SK-N-SH (cell line): Measurements from ENCODE around the gene MROH7. TPM values are rescaled to one million over a fixed set of nuclear protein-coding genes. Genes with fewer than 3 reads are reported as not detected.

ENCODE experiments used
- CTCF ChIA-PET: fragments of 300-600, 350-600 bp; formaldehyde crosslinking; extraction: SDS; loops from one replicate; lab custom pipeline; 2021; lab: Yijun Ruan, JAX
- POLR2A ChIA-PET: fragments of 350-600 bp; sonication (Branson Sonifier 250); formaldehyde crosslinking; extraction: SDS; loops from one replicate; lab custom pipeline; 2020; ENCODE audit warnings: antibody characterized with exemption, inconsistent platforms; lab: Yijun Ruan, JAX
- DNase-seq: peaks from one replicate; pipeline ENCODE4 v3.0.0; 2012
- H2AFZ ChIP-seq: fragments of 200-600 bp; sonication (generic); 2 replicates; pipeline ENCODE4 v1.8.1; 2016; ENCODE audit warnings: antibody characterized with exemption, mild to moderate bottlenecking, low read depth
- H3F3A ChIP-seq: fragments of 200-600 bp; sonication (generic); replicated peaks from 2 replicates; pipeline ENCODE3; 2016; ENCODE audit warnings: antibody characterized with exemption, mild to moderate bottlenecking; ENCODE audit not compliant: insufficient read depth
- H3K27ac ChIP-seq, 2 experiments: fragments of 200-500 bp in 1 of 2; fragments of 200-600 bp in 1 of 2; sonication (Bioruptor generic) in 1 of 2; sonication (generic), shearing (Covaris generic) in 1 of 2; 2 replicates each; pipeline versions ENCODE4 v1.5.1 to v1.6.1; 2014 to 2016; ENCODE audit warnings: low read depth in 2 of 2, inconsistent platforms in 1 of 2, low read length in 1 of 2, mild to moderate bottlenecking in 1 of 2, mixed read lengths in 1 of 2
- H3K27me3 ChIP-seq: fragments of 200-600 bp; sonication (generic), shearing (Covaris generic); 2 replicates; pipeline ENCODE4 v1.6.1; 2016; ENCODE audit warnings: mixed run types; ENCODE audit not compliant: insufficient read depth
- H3K36me3 ChIP-seq, 2 experiments: fragments of 200-500 bp in 1 of 2; fragments of 200-600 bp in 1 of 2; sonication (Bioruptor generic) in 1 of 2; sonication (generic) in 1 of 2; replicated peaks in 1 of 2; 2 replicates each; pipeline versions ENCODE3 to v1.5.1; 2014 to 2016; ENCODE audit warnings: low read length in 1 of 2, mild to moderate bottlenecking in 1 of 2; ENCODE audit not compliant: insufficient read depth in 2 of 2, control insufficient read depth in 1 of 2
- H3K4me1 ChIP-seq, 2 experiments: fragments of 200-500 bp in 1 of 2; fragments of 200-600 bp in 1 of 2; sonication (Bioruptor generic) in 1 of 2; sonication (generic), shearing (Covaris generic) in 1 of 2; 2 replicates each; pipeline versions ENCODE4 v1.5.1 to v1.6.1; 2014 to 2016; ENCODE audit warnings: low read depth in 1 of 2, low read length in 1 of 2, mixed run types in 1 of 2; ENCODE audit not compliant: insufficient read depth in 2 of 2, control insufficient read depth in 1 of 2
- H3K4me2 ChIP-seq: fragments of 200-600 bp; sonication (generic), shearing (Covaris generic); 2 replicates; pipeline ENCODE4 v1.6.1; 2017; ENCODE audit warnings: mixed run types
- H3K4me3 ChIP-seq, 2 experiments: fragments of 200-500 bp in 1 of 2; fragments of 200-600 bp in 1 of 2; sonication (Bioruptor generic) in 1 of 2; sonication (generic), shearing (Covaris generic) in 1 of 2; 2 replicates each; pipeline versions ENCODE4 v1.5.1 to v1.8.1; 2014 to 2016; ENCODE audit warnings: low read depth in 2 of 2, inconsistent platforms in 1 of 2, low read length in 1 of 2, mild to moderate bottlenecking in 1 of 2, mixed read lengths in 1 of 2, moderate library complexity in 1 of 2
- H3K79me2 ChIP-seq: fragments of 200-600 bp; sonication (generic); 2 replicates; pipeline ENCODE4 v1.8.1; 2017; ENCODE audit warnings: mild to moderate bottlenecking; ENCODE audit not compliant: insufficient read depth
- H3K9ac ChIP-seq: fragments of 200-600 bp; sonication (generic); 2 replicates; pipeline ENCODE4 v1.6.1; 2017; ENCODE audit warnings: mixed run types
- H3K9me2 ChIP-seq: fragments of 200-600 bp; sonication (generic); 2 replicates; pipeline ENCODE4 v1.6.1; 2017; ENCODE audit warnings: mixed run types
- H3K9me3 ChIP-seq: fragments of 200-600 bp; sonication (generic); 2 replicates; pipeline ENCODE4 v1.6.1; 2017; ENCODE audit warnings: mixed run types, mild to moderate bottlenecking, moderate library complexity
- H4K20me1 ChIP-seq: fragments of 200-600 bp; sonication (generic); 2 replicates; pipeline ENCODE4 v1.6.1; 2017; ENCODE audit warnings: mild to moderate bottlenecking, mixed run types; ENCODE audit not compliant: insufficient read depth
- CHD2 ChIP-seq: fragments of 150-350 bp; IDR thresholded peaks from 2 replicates; pipeline ENCODE4 v1.6.1; 2018; ENCODE audit warnings: low read length; ENCODE audit not compliant: partially characterized antibody
- ELF1 ChIP-seq: IDR thresholded peaks from 2 replicates; pipeline ENCODE4 v1.4.0; 2012
- EZH2phosphoT487 ChIP-seq: fragments of 200-600 bp; sonication (generic); IDR thresholded peaks from 2 replicates; pipeline ENCODE4 v1.6.1; 2017; ENCODE audit warnings: low read depth, mixed run types, mild to moderate bottlenecking, antibody characterized with exemption, moderate library complexity, borderline replicate concordance
- GATA2 ChIP-seq: sonication (generic); formaldehyde crosslinking; IDR thresholded peaks from 2 replicates; pipeline ENCODE4 v1.5.0; 2020; ENCODE audit warnings: mild to moderate bottlenecking, missing genetic modification reagents
- MXI1 ChIP-seq: IDR thresholded peaks from 2 replicates; pipeline ENCODE4 v1.6.1; 2012; ENCODE audit warnings: mild to moderate bottlenecking, low read depth, low read length, improper control_type of control experiment
- NFIC ChIP-seq: IDR thresholded peaks from 2 replicates; pipeline ENCODE4 v1.4.0; 2012; ENCODE audit warnings: borderline replicate concordance
- RXRA ChIP-seq: IDR thresholded peaks from 2 replicates; pipeline ENCODE4 v1.4.0; 2012; ENCODE audit warnings: low read depth, mild to moderate bottlenecking, borderline replicate concordance
- SIN3A ChIP-seq: IDR thresholded peaks from 2 replicates; pipeline ENCODE4 v1.6.1; 2012; ENCODE audit warnings: low read depth, mild to moderate bottlenecking, low read length, moderate library complexity, borderline replicate concordance
- TAF1 ChIP-seq: IDR thresholded peaks from 2 replicates; pipeline ENCODE4 v1.6.1; 2012; ENCODE audit warnings: low read depth, mild to moderate bottlenecking, low read length, moderate library complexity, borderline replicate concordance
- TEAD4 ChIP-seq: IDR thresholded peaks from 2 replicates; pipeline ENCODE4 v1.4.0; 2012; ENCODE audit warnings: mild to moderate bottlenecking, borderline replicate concordance; ENCODE audit not compliant: insufficient read depth
- WGBS: methylation state at CpG from one replicate; pipeline ENCODE4 v1.1.6; 2017; ENCODE audit warnings: low lambda C conversion rate; 5-methylcytosine and 5-hydroxymethylcytosine counted together
- polyA plus RNA-seq, 3 experiments: library from polyadenylated mRNA; depleted of rRNA; stranded (reverse); fragments of >200 nt; gene quantifications; 2 replicates each; pipeline ENCODE4 v1.2.3, GENCODE V29; 2012
- TF ChIP-seq, protein P1 (sequence below): fragments of 200-600 bp; sonication (generic); IDR thresholded peaks from 2 replicates; pipeline ENCODE4 v1.6.1; 2017; ENCODE audit warnings: antibody characterized with exemption, mild to moderate bottlenecking, moderate library complexity
- TF ChIP-seq, protein P2 (sequence below): IDR thresholded peaks from 2 replicates; pipeline ENCODE4; 2012
- TF ChIP-seq, protein P3 (sequence below): fragments of 150-350 bp; IDR thresholded peaks from 2 replicates; pipeline ENCODE4 v1.6.1; 2017; ENCODE audit warnings: antibody characterized with exemption, low read length, low read depth, borderline replicate concordance
- TF ChIP-seq, protein P4 (sequence below): IDR thresholded peaks from 2 replicates; pipeline ENCODE4 v1.4.0; 2012; ENCODE audit warnings: low read depth, borderline replicate concordance

Gene MROH7
- polyA plus RNA-seq, 1 of the 3 experiments (the other 2 are of a cell fraction) = 0.51 TPM

DNA sequence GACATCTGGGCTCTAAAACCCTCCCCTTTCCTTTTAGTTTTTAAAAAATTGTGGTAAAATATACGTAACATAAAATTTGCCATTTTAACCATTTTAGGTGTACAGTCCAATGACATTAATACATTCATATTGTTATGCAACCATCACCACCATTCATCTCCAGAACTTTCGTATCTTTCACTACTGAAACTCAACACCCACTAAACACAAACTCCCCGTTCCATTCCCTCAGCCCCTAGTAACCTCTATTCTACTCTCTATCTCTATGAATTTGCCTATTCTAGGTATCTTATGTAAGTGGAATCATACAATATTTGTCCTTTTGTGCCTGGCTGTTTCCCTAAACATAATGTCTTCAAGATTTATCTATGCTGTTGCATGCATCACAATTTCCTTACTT lies 54.7 kb downstream of the MROH7 start:
- no peaks in the 10 kb centered on the region for H3K4me1 ChIP-seq
- POLR2A ChIA-PET = no interaction called here
- 76% methylated on average over 3 of the region's 3 CpGs for WGBS
- no peak overlapping the region for H3K4me2 ChIP-seq
- H3K27ac ChIP-seq = no peak overlapping the region
- H3K36me3 ChIP-seq = no peaks in the 10 kb centered on the region
- no peaks in the 10 kb centered on the region for H3F3A ChIP-seq
- CTCF ChIA-PET = no interaction called here
- no peak overlapping the region for H2AFZ ChIP-seq
- no peaks in the 10 kb centered on the region for H3K9me2 ChIP-seq
- H3K9me3 ChIP-seq = no peaks in the 10 kb centered on the region
- no peaks in the 10 kb centered on the region for H3K79me2 ChIP-seq
- no peaks in the 10 kb centered on the region; the same call in 1 of the 2 replicates for H3K27me3 ChIP-seq
- H3K4me3 ChIP-seq = no peak overlapping the region
- H4K20me1 ChIP-seq = no peaks in the 10 kb centered on the region
- H3K9ac ChIP-seq = no peak overlapping the region
- no peak for DNase-seq
- TF ChIP-seq GATA2 (CRISPR knock-in tag) (no peak), SIN3A (no peak), TEAD4 (no peak), MXI1 (no peak), EZH2phosphoT487 (no peak), TAF1 (no peak), CHD2 (no peak)
- TF ChIP-seq, protein P1, sequence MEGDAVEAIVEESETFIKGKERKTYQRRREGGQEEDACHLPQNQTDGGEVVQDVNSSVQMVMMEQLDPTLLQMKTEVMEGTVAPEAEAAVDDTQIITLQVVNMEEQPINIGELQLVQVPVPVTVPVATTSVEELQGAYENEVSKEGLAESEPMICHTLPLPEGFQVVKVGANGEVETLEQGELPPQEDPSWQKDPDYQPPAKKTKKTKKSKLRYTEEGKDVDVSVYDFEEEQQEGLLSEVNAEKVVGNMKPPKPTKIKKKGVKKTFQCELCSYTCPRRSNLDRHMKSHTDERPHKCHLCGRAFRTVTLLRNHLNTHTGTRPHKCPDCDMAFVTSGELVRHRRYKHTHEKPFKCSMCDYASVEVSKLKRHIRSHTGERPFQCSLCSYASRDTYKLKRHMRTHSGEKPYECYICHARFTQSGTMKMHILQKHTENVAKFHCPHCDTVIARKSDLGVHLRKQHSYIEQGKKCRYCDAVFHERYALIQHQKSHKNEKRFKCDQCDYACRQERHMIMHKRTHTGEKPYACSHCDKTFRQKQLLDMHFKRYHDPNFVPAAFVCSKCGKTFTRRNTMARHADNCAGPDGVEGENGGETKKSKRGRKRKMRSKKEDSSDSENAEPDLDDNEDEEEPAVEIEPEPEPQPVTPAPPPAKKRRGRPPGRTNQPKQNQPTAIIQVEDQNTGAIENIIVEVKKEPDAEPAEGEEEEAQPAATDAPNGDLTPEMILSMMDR = no peak

DNA sequence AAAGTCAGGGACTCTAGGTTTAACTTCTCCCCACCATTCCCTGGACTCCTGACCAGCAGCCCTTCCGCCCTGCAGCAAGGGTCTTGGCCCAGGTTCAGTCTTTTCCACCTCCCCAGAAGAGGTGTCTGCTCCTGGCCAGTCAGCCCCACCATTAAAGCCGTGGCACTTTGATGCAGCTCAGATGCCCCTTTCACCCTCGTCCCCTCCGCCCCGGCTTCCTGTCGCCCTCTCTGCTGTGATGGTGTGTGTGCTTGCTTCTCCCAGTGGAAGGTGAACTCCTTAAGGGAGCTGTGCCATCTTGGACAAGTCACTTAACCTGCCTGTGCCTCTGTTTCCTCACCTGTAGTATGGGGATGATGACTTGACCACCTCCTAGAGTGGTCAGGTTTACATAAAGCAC lies 56.3 kb downstream of the MROH7 start:
- Histone ChIP-seq H3K9ac (no peak overlapping the region), H3K4me1 (no peaks in the 10 kb centered on the region), H3F3A (no peaks in the 10 kb centered on the region), H3K9me2 (no peaks in the 10 kb centered on the region), H4K20me1 (no peaks in the 10 kb centered on the region), H3K4me3 (no peak overlapping the region), H3K27me3 (no peaks in the 10 kb centered on the region; the same call in none of the 2 replicates), H3K4me2 (no peak overlapping the region), H3K79me2 (no peaks in the 10 kb centered on the region), H3K36me3 (no peaks in the 10 kb centered on the region), H2AFZ (no peak overlapping the region), H3K9me3 (no peaks in the 10 kb centered on the region), H3K27ac (no peak overlapping the region)
- POLR2A ChIA-PET = no interaction called here
- CTCF ChIA-PET = no interaction called here
- no peak for DNase-seq
- TF ChIP-seq, protein P2, sequence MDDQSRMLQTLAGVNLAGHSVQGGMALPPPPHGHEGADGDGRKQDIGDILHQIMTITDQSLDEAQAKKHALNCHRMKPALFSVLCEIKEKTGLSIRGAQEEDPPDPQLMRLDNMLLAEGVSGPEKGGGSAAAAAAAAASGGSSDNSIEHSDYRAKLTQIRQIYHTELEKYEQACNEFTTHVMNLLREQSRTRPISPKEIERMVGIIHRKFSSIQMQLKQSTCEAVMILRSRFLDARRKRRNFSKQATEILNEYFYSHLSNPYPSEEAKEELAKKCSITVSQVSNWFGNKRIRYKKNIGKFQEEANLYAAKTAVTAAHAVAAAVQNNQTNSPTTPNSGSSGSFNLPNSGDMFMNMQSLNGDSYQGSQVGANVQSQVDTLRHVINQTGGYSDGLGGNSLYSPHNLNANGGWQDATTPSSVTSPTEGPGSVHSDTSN = no peak
- no peak for TF ChIP-seq TAF1
- TF ChIP-seq, protein P3, sequence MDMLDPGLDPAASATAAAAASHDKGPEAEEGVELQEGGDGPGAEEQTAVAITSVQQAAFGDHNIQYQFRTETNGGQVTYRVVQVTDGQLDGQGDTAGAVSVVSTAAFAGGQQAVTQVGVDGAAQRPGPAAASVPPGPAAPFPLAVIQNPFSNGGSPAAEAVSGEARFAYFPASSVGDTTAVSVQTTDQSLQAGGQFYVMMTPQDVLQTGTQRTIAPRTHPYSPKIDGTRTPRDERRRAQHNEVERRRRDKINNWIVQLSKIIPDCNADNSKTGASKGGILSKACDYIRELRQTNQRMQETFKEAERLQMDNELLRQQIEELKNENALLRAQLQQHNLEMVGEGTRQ = no peak
- no peak for TF ChIP-seq ELF1
- TF ChIP-seq, protein P1 = no peak
- no peak for TF ChIP-seq NFIC
- TF ChIP-seq, protein P4, sequence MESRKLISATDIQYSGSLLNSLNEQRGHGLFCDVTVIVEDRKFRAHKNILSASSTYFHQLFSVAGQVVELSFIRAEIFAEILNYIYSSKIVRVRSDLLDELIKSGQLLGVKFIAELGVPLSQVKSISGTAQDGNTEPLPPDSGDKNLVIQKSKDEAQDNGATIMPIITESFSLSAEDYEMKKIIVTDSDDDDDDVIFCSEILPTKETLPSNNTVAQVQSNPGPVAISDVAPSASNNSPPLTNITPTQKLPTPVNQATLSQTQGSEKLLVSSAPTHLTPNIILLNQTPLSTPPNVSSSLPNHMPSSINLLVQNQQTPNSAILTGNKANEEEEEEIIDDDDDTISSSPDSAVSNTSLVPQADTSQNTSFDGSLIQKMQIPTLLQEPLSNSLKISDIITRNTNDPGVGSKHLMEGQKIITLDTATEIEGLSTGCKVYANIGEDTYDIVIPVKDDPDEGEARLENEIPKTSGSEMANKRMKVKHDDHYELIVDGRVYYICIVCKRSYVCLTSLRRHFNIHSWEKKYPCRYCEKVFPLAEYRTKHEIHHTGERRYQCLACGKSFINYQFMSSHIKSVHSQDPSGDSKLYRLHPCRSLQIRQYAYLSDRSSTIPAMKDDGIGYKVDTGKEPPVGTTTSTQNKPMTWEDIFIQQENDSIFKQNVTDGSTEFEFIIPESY = no peak
- TF ChIP-seq RXRA = no peak
- WGBS = 64% methylated on average over 6 of the region's 6 CpGs
